Activated T-cell treated with anti-CD3 and anti-CD28 coated beads for 4 hours (primary cell): Measurements from ENCODE around the gene KRT76.

Experiments
- DNase-seq: peaks from one replicate; pipeline ENCODE4 v3.0.0-alpha.2; 2020

Gene KRT76

DNA sequence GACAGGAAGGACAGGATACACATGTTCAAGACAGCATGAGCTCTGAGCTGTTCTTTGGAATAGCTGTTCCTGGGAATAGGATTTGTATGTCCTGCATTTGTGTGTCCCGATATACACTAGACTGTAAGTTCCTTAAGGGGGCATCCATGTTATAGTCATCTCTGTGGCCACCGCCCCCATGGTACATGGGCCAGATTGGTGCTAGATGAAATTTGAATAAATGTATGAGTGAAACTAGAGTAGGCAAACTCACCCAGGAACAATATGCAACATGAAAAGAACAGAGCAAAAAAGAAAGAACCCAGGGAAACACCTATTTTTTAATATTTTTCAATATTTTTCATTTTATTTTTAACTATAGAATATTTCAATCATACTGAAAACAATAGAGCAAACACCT, 48.8 kb downstream of the KRT76 start:
- no peak for DNase-seq

- no peak for DNase-seq
These were observed 50.1 kb downstream of the KRT76 start for GRCh38 chr12:52727037-52727436.

DNA sequence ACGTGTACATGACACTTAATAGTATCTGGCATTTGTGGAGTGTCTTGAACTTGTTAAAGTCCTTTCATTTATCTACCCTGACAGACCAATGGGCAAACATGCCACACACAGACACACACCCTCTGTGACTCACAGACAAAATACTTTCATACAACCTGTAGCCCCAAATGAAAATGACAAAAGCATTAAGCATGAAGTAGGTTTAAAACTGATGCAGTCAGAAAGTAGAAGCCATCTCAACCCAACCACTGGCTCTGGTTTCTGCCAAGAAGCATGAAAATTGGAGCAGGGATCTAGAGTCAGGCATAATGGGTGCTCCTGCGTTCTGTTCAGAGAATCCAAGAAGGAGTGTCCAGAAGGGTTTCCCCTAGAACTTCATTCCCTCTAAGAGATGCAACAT, 50.7 kb downstream of the KRT76 start:
- no peak for DNase-seq

- no peak for DNase-seq
These were observed 52.8 kb downstream of the KRT76 start for GRCh38 chr12:52724384-52724783.

- DNase-seq, result no peak
These were observed 54.5 kb downstream of the KRT76 start for GRCh38 chr12:52722680-52723079.

DNA sequence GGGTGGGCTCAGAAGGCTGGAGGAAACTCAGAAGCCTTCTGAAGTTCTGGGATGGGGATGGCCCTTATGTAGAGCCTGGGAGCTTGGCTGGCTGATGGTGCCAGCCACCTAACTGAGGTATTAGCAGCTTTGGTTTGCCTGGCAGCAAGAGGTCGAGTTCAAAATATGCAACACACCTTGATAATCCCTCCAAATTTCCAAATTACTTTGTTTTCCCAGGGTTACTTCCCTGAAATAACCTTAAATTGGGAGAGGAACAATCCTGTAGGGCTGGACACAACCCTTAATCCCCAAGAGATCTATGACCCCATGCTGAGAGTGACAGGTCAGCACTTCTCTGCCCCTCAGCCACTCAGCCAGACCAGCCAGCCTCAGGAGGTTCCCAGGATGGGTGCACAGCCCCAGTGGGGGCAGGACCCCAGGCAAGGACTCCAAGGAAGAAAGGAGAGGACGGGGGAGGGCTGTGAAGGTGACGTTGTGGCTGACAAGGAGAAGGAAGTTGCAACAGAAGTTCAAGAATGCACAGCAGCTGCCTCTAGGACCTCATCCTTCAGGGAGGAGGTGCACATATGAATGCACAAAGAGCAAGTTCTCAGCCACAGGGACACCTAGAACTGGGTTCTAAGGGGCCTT, 55.2 kb downstream of the KRT76 start:
- no peak for DNase-seq

DNA sequence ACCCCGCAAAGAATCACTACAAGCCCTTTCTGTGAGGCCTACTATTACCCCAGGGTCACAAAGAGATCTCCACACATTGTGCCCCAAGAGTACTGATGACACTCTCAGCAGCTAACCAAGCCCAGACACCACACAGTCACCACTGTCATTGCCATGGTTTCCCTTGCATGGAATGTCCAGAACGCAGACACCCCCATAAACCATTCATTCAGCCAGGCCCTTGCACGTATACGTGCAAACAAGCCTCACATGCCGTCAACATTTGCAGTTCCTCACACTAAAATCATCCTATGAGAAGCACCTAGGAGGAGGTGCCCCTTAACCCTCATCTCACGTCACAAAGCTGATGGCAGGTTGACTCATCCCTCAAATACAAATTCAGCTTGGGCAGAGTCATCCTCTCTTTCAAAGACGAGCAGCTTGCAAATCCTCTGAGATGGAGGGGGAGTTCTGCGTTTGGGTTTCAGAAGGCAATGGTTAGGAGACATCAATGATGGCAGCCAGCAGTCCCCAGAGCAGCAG, 56.7 kb downstream of the KRT76 start:
- no peak for DNase-seq
